Measurements from ENCODE around the gene GRIK4. TPM values are rescaled to one million over a fixed set of nuclear protein-coding genes. Genes with fewer than 3 reads are reported as not detected.

GRIK4 gene
- total and polyA plus RNA-seq, 2 donors (not counting 3 experiments of a cell fraction or from before 2014, with no cell fraction given), result 0.81 to 1.6 TPM

DNA sequence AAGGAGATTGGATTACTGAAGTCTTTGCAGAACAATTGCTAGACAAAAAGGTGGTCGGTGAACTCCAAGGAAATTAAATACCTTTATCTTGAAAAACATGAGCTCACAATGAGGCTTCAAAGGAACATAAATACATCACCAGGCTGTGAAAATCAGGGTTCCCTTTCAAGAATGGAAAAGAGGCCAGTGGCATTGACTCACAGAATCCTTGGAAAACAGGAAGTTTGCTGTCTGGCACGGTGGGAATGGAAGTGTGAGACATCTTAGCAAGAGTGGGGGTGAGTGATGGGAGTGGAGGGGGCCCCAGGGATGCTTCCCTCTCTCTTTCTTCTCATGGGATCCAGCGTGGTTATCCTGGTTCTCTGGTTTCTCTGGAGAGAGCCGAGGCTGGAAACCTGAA, 463.4 kb downstream of the GRIK4 start:
- H3K9ac ChIP-seq (replicated peaks; ENCODE audit: extremely low read depth, insufficient read depth, low read length), result no peak overlapping the region
- CTCF ChIA-PET, result interaction anchor here (1.2 to 2.0 kb wide), 2 partner anchors 11 to 220 kb away, joined by 4 to 7 read pairs; no protein-coding TSS in a partner anchor
- intact Hi-C loops (cut with micrococcal nuclease), result no loop called here
- dilution Hi-C loops (cut with MboI; ENCODE audit: extremely low pct_ligation_motif_present, low sequenced_read_pairs), result no loop called here
- no peak overlapping the region for H3K27ac ChIP-seq (ENCODE audit: insufficient read depth, low read depth, low read length)
- FAIRE-seq (no peak), DNase-seq (ENCODE audit: low read depth, low spot score) (peak; percentile 75)
- H3K79me2 ChIP-seq (ENCODE audit: control insufficient read depth, insufficient read depth, low read length), result no peaks in the 10 kb centered on the region
- H3K4me2 ChIP-seq (ENCODE audit: insufficient read depth, low read length), result no peak overlapping the region
- H3K9me1 ChIP-seq (replicated peaks; ENCODE audit: control insufficient read depth, extremely low read depth, insufficient read depth, low read length), result no peaks in the 10 kb centered on the region
- H3K27me3 ChIP-seq (ENCODE audit: control insufficient read depth in 2 of 2, insufficient read depth in 2 of 2, low read length in 2 of 2), result no peaks in the 10 kb centered on the region
- TF ChIP-seq GATA2 (IDR thresholded peaks at IDR 0.05; ENCODE audit: insufficient read depth, insufficient read length, low read depth, low read length) (no peak), CTCF (IDR thresholded peaks at IDR 0.05; ENCODE audit: extremely low read depth in 1 of 2, insufficient read depth in 1 of 2, low read depth in 1 of 2, low read length in 2 of 2) (no peak), JUN (IDR thresholded peaks at IDR 0.05; ENCODE audit: borderline replicate concordance, insufficient read depth, insufficient read length, low read depth) (peak; percentile 7), MAX (IDR thresholded peaks at IDR 0.05; ENCODE audit: insufficient read depth, insufficient read length) (no peak), POLR2AphosphoS5 (IDR thresholded peaks at IDR 0.05; ENCODE audit: insufficient read depth, low read depth, low read length) (no peak), FOS (IDR thresholded peaks at IDR 0.05; ENCODE audit: borderline replicate concordance, insufficient read depth, low read length) (no peak)
- no peaks in the 10 kb centered on the region for H3K9me3 ChIP-seq (replicated peaks; ENCODE audit: control insufficient read depth, insufficient read depth, low read length)
- no peak overlapping the region for H2AFZ ChIP-seq (ENCODE audit: low read depth, low read length)
- H4K20me1 ChIP-seq (replicated peaks; ENCODE audit: control insufficient read depth, extremely low read depth, insufficient read depth, low read length), result no peaks in the 10 kb centered on the region
- no peak overlapping the region for H3K4me3 ChIP-seq (replicated peaks in 1 of 3; ENCODE audit: insufficient read depth in 1 of 3, low read depth in 1 of 3, low read length in 3 of 3)
- H3K36me3 ChIP-seq (ENCODE audit: control insufficient read depth in 2 of 2, extremely low read depth in 1 of 2, insufficient read depth in 2 of 2, low read length in 2 of 2), result no peaks in the 10 kb centered on the region
- no TSS peak for BruUV-seq (replicated peaks)
- POLR2A ChIA-PET, result no interaction called here
- H3K4me1 ChIP-seq (ENCODE audit: control insufficient read depth, extremely low read depth, insufficient read depth, low read length), result no peaks in the 10 kb centered on the region
